ENCODE measurements around the gene BAIAP2.

DNA sequence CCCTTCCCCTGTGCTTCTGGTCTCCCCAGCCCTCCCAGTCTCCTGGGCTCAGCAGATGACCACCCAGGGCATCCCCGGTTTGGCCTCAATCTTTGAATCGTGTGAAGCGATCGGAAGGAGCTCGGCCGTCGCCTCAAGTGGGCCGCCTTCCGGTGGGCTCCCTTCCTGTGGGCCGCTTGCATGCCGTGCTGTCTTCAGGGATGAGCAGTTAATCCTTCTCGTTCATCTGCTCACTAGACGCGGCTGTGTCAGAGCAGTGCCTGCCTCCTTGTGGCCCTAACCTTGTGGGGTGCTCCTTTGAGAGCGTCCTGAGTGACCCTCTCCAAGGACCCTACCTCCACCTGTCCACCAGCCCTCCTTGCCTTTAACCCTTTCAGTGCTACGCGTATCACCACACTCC is 40.4 kb downstream of the BAIAP2 start:
- TF ChIP-seq, protein P1, sequence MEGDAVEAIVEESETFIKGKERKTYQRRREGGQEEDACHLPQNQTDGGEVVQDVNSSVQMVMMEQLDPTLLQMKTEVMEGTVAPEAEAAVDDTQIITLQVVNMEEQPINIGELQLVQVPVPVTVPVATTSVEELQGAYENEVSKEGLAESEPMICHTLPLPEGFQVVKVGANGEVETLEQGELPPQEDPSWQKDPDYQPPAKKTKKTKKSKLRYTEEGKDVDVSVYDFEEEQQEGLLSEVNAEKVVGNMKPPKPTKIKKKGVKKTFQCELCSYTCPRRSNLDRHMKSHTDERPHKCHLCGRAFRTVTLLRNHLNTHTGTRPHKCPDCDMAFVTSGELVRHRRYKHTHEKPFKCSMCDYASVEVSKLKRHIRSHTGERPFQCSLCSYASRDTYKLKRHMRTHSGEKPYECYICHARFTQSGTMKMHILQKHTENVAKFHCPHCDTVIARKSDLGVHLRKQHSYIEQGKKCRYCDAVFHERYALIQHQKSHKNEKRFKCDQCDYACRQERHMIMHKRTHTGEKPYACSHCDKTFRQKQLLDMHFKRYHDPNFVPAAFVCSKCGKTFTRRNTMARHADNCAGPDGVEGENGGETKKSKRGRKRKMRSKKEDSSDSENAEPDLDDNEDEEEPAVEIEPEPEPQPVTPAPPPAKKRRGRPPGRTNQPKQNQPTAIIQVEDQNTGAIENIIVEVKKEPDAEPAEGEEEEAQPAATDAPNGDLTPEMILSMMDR (conservative IDR thresholded peaks at IDR 0.05; ENCODE audit: low read length), result no peak
- no peak for TF ChIP-seq EZH2phosphoT487 (IDR thresholded peaks at IDR 0.05; ENCODE audit: borderline replicate concordance)

Measured in Loucy (cell line).